SJSA1 (cell line): ENCODE measurements around the gene TLCD1. TPM values are rescaled to one million over a fixed set of nuclear protein-coding genes. Genes with fewer than 3 reads are reported as not detected.
"Not testable (repeated sequence)": the region's sequence is repeated elsewhere in the genome, so short reads cannot be mapped to it uniquely, and the experiment has no call there.

Experiments
- DNase-seq, 2 experiments: peaks; one replicate each; pipeline ENCODE4 v3.0.0-alpha.2; 2015 to 2020; ENCODE audit warnings: low spot score in 2 of 2, low read depth in 1 of 2
- H3K27ac ChIP-seq: fragments of 250-450 bp; sonication (Bioruptor Pico); 2 replicates; pipeline ENCODE4 v1.5.1; 2020; ENCODE audit warnings: mild to moderate bottlenecking, moderate library complexity
- H3K27me3 ChIP-seq: fragments of 250-450 bp; sonication (Bioruptor Pico); replicated peaks from 2 replicates; pipeline ENCODE4 v1.5.1; 2020; ENCODE audit warnings: mild to moderate bottlenecking, moderate library complexity
- H3K36me3 ChIP-seq: fragments of 250-450 bp; sonication (Bioruptor Pico); 2 replicates; pipeline ENCODE4 v1.5.1; 2020; ENCODE audit warnings: mild to moderate bottlenecking
- H3K4me1 ChIP-seq: fragments of 250-450 bp; sonication (Bioruptor Pico); replicated peaks from 2 replicates; pipeline ENCODE4 v1.6.1; 2021; ENCODE audit warnings: mild to moderate bottlenecking
- H3K4me3 ChIP-seq: fragments of 250-450 bp; sonication (Bioruptor Pico); 2 replicates; pipeline ENCODE4 v1.5.1; 2020; ENCODE audit warnings: mild to moderate bottlenecking
- H3K9me3 ChIP-seq: fragments of 250-450 bp; sonication (Bioruptor Pico); replicated peaks from 2 replicates; pipeline ENCODE4 v1.5.1; 2020; ENCODE audit warnings: mild to moderate bottlenecking
- total RNA-seq: library from RNA; depleted of rRNA; stranded (reverse); fragments of >200 nt; shearing (Covaris generic); gene quantifications from 2 replicates; pipeline ENCODE4 v1.2.3, GENCODE V29; 2014

The TLCD1 gene
- total RNA-seq, 1 experiment from 2014 or later: 1.6 TPM

- H3K27ac ChIP-seq: no peak overlapping the region
- H3K4me3 ChIP-seq: no peak overlapping the region
- DNase-seq: peak in 1 of 2 experiments; percentile 35
- H3K9me3 ChIP-seq: no peaks in the 10 kb centered on the region
- H3K36me3 ChIP-seq: peaks cover 21% of the 10 kb centered on the region
- no peaks in the 10 kb centered on the region for H3K27me3 ChIP-seq
- peaks cover 25% of the 10 kb centered on the region for H3K4me1 ChIP-seq
These were observed 15.6 kb upstream of the TLCD1 start for GRCh38 chr17:28741358-28742349.

- H3K4me3 ChIP-seq: no peak overlapping the region
- H3K27ac ChIP-seq: no peak overlapping the region
- peaks cover 19% of the 10 kb centered on the region for H3K4me1 ChIP-seq
- no peaks in the 10 kb centered on the region for H3K9me3 ChIP-seq
- no peaks in the 10 kb centered on the region for H3K27me3 ChIP-seq
- H3K36me3 ChIP-seq: peaks cover 12% of the 10 kb centered on the region
- DNase-seq: no peak
These were observed 14.6 kb upstream of the TLCD1 start for GRCh38 chr17:28740406-28741357.

DNA sequence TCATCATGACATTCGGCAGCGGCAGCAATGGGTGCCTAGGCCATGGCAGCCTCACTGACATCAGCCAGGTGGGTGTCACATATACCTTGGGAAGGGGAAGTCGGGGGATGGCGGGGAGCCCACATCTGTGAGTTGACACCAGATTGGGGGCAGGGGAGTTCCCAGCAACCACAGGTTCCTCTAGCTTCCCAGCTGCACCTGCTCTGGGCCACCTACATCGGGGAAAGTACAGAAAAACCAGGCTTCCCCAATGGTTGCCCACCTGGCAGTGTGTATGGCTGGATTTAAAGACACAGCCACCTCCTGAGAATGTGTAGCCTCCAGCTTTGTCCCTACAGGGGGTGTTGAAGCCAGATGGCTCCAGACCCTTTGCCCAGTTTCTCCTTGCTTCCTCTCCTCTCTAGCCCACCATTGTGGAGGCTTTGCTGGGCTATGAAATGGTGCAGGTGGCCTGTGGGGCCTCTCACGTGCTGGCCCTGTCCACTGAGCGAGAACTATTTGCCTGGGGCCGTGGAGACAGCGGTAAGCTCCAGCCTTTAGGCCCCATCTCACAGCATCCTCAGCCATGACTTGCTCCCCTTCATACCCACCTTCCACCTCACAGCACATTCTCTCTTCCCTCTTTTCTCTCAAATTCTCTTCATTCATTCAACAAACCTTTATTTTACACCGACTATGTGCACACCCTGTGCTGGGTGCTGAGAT lies 12.8 kb upstream of the TLCD1 start:
- peaks cover 15% of the 10 kb centered on the region for H3K4me1 ChIP-seq
- no peak overlapping the region for H3K27ac ChIP-seq

GRCh38 chr17:28737770-28738679 lies 12.0 kb upstream of the TLCD1 start:
- Histone ChIP-seq H3K27ac (no peak overlapping the region), H3K36me3 (no peaks in the 10 kb centered on the region), H3K9me3 (no peaks in the 10 kb centered on the region), H3K27me3 (no peaks in the 10 kb centered on the region), H3K4me3 (no peak overlapping the region), H3K4me1 (peaks cover 15% of the 10 kb centered on the region)
- no peak for DNase-seq

More for the DNA sequence above, 12.8 kb upstream of the TLCD1 start:
- Histone ChIP-seq H3K9me3 (no peaks in the 10 kb centered on the region), H3K27me3 (no peaks in the 10 kb centered on the region), H3K36me3 (no peaks in the 10 kb centered on the region; the same call in 1 of the 2 replicates), H3K4me3 (no peak overlapping the region)
- DNase-seq: no peak

DNA sequence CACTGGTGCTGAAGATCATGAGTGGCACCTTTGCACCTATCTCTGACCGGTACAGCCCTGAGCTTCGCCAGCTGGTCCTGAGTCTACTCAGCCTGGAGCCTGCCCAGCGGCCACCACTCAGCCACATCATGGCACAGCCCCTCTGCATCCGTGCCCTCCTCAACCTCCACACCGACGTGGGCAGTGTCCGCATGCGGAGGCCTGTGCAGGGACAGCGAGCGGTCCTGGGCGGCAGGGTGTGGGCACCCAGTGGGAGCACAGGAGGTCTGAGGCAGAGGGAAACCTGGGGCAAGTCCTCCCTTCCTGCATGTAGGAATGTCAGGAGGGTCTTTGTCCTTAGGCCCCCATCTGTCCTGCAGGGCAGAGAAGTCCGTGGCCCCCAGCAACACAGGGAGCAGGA lies 11.3 kb upstream of the TLCD1 start:
- Histone ChIP-seq H3K27me3 (no peaks in the 10 kb centered on the region), H3K4me3 (no peak overlapping the region), H3K4me1 (peaks cover 9% of the 10 kb centered on the region), H3K9me3 (no peaks in the 10 kb centered on the region), H3K36me3 (no peaks in the 10 kb centered on the region), H3K27ac (no peak overlapping the region)
- no peak for DNase-seq

- not testable (repeated sequence) for H3K4me3 ChIP-seq, H3K27me3 ChIP-seq, H3K27ac ChIP-seq, H3K9me3 ChIP-seq, H3K36me3 ChIP-seq, DNase-seq, H3K4me1 ChIP-seq
These were observed 10.1 kb upstream of the TLCD1 start for GRCh38 chr17:28735913-28736769.

- Histone ChIP-seq H3K27me3 (no peaks in the 10 kb centered on the region), H3K36me3 (no peaks in the 10 kb centered on the region), H3K27ac (no peak overlapping the region), H3K9me3 (no peaks in the 10 kb centered on the region), H3K4me3 (no peak overlapping the region), H3K4me1 (peaks cover 9% of the 10 kb centered on the region)
- DNase-seq: no peak
These were observed 9.2 kb upstream of the TLCD1 start for GRCh38 chr17:28735242-28735722.

DNA sequence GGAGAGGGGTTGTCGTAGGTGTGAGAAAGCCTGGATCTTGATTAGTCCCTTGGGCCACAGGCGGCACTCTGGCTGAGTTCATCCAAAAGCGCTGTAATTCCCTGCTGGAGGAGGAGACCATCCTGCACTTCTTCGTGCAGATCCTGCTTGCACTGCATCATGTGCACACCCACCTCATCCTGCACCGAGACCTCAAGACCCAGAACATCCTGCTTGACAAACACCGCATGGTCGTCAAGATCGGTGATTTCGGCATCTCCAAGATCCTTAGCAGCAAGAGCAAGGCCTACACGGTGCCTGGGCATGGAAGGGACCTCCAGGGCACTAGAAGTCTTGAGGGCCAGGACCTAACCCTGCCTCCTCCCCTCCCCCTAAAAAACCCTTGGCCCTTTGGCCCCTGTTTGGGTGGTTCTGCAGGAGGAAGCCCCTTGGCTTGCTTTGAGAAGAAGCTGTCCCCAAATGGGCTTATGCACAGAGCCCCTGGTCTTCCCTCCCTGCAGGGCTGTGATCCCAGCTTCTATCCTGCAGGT lies 8.7 kb upstream of the TLCD1 start:
- Histone ChIP-seq H3K9me3 (no peaks in the 10 kb centered on the region), H3K27ac (no peak overlapping the region), H3K4me3 (no peak overlapping the region), H3K4me1 (peaks cover 9% of the 10 kb centered on the region), H3K36me3 (no peaks in the 10 kb centered on the region), H3K27me3 (no peaks in the 10 kb centered on the region)
- DNase-seq: no peak

- no peaks in the 10 kb centered on the region for H3K9me3 ChIP-seq
- no peak overlapping the region for H3K4me3 ChIP-seq
- peaks cover 14% of the 10 kb centered on the region for H3K4me1 ChIP-seq
- H3K36me3 ChIP-seq: no peaks in the 10 kb centered on the region
- no peaks in the 10 kb centered on the region for H3K27me3 ChIP-seq
- 0 out of 2 replicates have a peak overlapping the region, but pooled peaks have one; percentile 6 for H3K27ac ChIP-seq
- DNase-seq: no peak
These were observed 7.3 kb upstream of the TLCD1 start for GRCh38 chr17:28733346-28733745.

GRCh38 chr17:28729950-28730330 lies 3.9 kb upstream of the TLCD1 start:
- H3K36me3 ChIP-seq: peaks cover 10% of the 10 kb centered on the region
- no peak for DNase-seq
- peaks cover 42% of the 10 kb centered on the region for H3K4me1 ChIP-seq
- H3K27ac ChIP-seq: no peak overlapping the region
- H3K4me3 ChIP-seq: no peak overlapping the region
- H3K27me3 ChIP-seq: no peaks in the 10 kb centered on the region
- no peaks in the 10 kb centered on the region for H3K9me3 ChIP-seq

DNA sequence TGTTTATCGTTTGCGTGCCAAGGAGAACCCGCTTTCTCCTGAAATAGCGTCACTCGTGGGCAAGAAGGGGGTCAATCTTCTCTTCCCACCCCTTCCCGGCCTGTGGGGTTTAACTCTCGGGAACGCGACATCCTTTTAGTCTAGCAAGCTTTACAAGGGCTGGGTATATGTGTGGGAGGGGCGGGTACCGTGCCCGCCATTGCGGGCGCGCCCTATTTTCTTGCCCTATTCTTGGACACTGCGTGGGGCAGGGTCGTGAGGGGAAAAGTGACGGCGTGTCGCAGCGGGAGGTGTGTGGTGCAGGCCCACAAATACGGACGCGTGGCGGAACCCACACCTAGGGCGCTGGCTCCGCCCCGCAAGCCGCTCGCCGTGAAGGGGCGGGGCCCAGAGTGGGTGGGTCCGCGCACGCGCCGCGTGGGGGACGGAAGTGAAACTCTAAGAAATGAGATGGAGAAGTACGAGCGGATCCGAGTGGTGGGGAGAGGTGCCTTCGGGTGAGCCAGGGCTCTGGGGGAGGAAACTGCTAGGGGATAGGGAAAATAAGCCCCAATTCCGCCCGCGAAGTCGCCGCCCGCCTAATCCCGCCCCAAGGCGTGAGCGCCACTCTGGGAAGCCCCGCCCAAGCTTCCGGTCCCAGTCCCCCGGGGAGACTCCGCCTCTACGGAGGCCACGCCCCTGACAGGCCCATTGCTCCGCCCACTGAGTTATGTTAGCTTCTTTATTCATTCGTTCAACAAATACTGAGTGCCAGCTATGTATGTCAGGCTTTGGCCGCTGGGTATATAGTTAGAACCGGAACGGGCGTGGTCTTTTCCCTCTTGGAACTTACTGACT lies 2.5 kb upstream of the TLCD1 start, which contains the start of gene NEK8:
Gene NEK8 (plus strand): TSS at position 425 of the 837 bp plus-strand sequence. CDS start 26 bp downstream, at position 451.
- no peaks in the 10 kb centered on the region for H3K9me3 ChIP-seq
- peak; percentile 95 to 96 for DNase-seq
- H3K27ac ChIP-seq: peak within 1 kb of the TSS; percentile 87
- H3K36me3 ChIP-seq: peaks cover 21% of the 10 kb centered on the region
- peak within 1 kb of the TSS; percentile 59 for H3K4me3 ChIP-seq
- no peaks in the 10 kb centered on the region for H3K27me3 ChIP-seq
- peaks cover 46% of the 10 kb centered on the region for H3K4me1 ChIP-seq
